Mesodermal cell (in vitro differentiated cells): ENCODE data around the gene TBC1D22A.

ENCODE experiments used
- H3K27ac ChIP-seq: 2 replicates; pipeline ENCODE4 v1.7.0; 2013; ENCODE audit warnings: mild to moderate bottlenecking, low read depth, low read length, moderate library complexity; ENCODE audit not compliant: severe bottlenecking
- H3K36me3 ChIP-seq: 2 replicates; pipeline ENCODE4 v1.7.1; 2013; ENCODE audit warnings: mild to moderate bottlenecking, low read length, moderate library complexity; ENCODE audit not compliant: control insufficient read depth, insufficient read depth
- H3K4me1 ChIP-seq: one replicate; pipeline ENCODE4 v1.7.1; 2013; ENCODE audit warnings: mild to moderate bottlenecking, low read length; ENCODE audit not compliant: insufficient read depth, control insufficient read depth, poor library complexity, severe bottlenecking
- H3K4me3 ChIP-seq: 2 replicates; pipeline ENCODE4 v1.7.0; 2013; ENCODE audit warnings: low read length, control low read depth, mild to moderate bottlenecking; ENCODE audit not compliant: insufficient read depth, poor library complexity, severe bottlenecking; ENCODE audit errors: extremely low read depth
- H3K9me3 ChIP-seq: 2 replicates; pipeline ENCODE4 v1.7.1; 2013; ENCODE audit warnings: mild to moderate bottlenecking, low read length, moderate library complexity; ENCODE audit not compliant: control insufficient read depth
- WGBS, 2 experiments: methylation state at CpG; one replicate each; pipeline ENCODE4 v1.1.5; 2013; ENCODE audit warnings: missing lambda C conversion rate in 2 of 2; ENCODE audit not compliant: insufficient coverage in 2 of 2; 5-methylcytosine and 5-hydroxymethylcytosine counted together

The TBC1D22A gene

DNA sequence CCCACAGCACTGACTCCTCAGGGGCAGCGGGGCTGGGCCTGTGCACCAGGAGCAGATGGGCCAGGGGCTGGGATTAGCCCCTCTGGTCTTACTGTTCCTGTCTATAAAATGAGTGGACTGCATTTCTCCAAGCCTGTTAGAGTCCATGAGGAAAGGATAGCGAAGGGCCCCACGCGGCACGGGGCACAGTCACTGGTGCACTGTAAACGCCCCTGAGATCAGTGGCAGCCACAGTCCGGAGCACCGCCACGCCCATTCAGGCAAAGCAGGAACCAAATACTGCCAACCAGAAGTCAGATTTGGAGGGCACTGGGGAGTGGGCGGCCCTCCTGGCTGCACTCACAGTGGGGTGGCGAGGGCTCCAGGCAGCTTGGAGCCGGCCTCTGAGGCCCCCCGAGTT lies 387.5 kb downstream of the TBC1D22A start:
- Histone ChIP-seq H3K4me1 (peaks cover 14% of the 10 kb centered on the region), H3K36me3 (no peaks in the 10 kb centered on the region), H3K27ac (no peak overlapping the region), H3K9me3 (no peaks in the 10 kb centered on the region), H3K4me3 (no peak overlapping the region)
- 94 to 96% methylated on average over 12 to 13 of the region's 13 CpGs for WGBS, 2 experiments

DNA sequence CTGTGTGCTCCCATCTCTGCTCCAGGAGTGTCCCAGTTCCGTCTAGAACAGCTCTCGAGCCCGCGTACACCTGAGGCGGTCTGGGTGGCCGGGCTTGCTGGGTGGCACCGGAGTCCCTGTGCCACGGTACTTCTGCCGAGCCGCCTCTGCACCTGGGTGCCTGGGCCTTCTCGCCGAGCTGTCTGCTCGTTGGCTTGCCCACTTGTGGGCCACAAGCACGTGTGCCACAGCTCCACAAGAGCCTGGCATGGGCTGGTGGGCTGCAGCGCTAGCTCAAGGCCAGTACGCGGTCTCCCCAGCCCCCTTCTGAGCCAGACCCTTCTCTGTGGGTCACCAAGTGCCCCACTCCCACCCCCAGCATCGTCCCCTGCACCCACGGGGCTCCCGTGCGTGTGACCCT lies 388.0 kb downstream of the TBC1D22A start:
- Histone ChIP-seq H3K4me3 (no peak overlapping the region), H3K36me3 (no peaks in the 10 kb centered on the region), H3K9me3 (no peaks in the 10 kb centered on the region), H3K4me1 (peaks cover 14% of the 10 kb centered on the region), H3K27ac (no peak overlapping the region)
- 97 to 98% methylated on average over 9 to 21 of the region's 21 CpGs for WGBS, 2 experiments

DNA sequence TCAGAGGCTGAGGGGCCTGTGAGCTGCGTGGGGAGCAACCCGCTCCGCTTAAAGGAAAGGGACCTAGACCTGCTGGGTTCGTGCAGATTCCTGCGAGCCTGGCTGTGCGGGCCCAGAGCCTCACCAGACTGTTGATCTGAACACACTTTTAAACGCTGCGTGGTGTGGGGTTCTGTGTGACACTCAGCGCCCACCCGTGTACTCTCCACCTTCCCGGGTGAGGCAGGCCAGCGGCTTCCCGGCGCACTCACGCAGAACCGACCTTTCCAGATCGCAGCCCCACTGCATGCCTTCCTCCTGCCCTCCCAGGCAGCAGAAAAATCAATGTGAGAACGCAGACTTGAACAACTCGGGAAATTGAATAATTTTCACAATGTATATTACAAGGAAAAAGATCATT lies 388.6 kb downstream of the TBC1D22A start:
- 97% methylated on average over 13 to 17 of the region's 19 CpGs for WGBS, 2 experiments
- Histone ChIP-seq H3K27ac (peak overlapping the region; percentile 18), H3K36me3 (no peaks in the 10 kb centered on the region), H3K4me3 (no peak overlapping the region), H3K9me3 (no peaks in the 10 kb centered on the region), H3K4me1 (peaks cover 14% of the 10 kb centered on the region)

DNA sequence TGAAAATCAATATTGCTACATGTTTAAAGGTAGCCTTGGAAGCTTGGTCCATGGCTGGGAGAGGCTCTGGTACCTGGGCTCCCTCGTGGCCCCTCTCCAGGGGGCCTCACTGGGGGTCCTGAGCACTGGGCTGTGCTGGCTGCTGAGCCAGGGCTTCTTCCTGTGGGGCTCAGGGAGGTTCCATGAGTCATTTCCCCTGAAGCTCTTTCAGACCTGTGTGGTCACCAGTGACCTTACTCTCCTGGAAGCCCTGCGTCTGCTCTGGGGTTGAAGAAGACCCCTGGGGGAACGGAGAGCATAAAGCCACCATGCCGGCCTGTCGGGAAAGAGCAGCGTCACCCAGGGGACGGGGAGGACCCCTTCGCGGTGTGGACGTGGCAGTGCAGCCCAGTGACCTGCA lies 389.0 kb downstream of the TBC1D22A start:
- no peaks in the 10 kb centered on the region for H3K9me3 ChIP-seq
- WGBS, 2 experiments = 89 to 93% methylated on average over 10 of the region's 10 CpGs
- peaks cover 14% of the 10 kb centered on the region for H3K4me1 ChIP-seq
- no peaks in the 10 kb centered on the region for H3K36me3 ChIP-seq
- H3K4me3 ChIP-seq = no peak overlapping the region
- H3K27ac ChIP-seq = no peak overlapping the region

DNA sequence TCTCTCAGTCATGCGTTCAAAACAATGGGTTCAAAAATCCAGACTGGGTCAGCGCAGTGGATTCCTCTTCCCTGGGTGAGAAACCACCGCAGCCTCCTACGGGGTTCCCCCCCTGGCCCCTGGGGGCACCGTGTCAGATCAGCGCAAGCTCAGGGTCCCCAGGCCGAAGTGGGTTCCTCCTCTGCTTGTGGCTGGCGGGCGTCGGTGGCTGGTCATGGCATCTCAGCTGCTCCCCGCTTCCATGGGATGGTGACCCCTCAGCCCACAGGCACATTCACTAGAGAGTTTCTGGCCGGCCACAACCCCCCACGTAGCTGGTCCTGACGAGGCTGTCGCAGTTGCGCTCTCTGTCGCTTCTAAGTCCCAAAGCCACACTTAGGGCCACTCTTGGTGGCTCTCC lies 389.8 kb downstream of the TBC1D22A start:
- Histone ChIP-seq H3K27ac (no peak overlapping the region), H3K36me3 (no peaks in the 10 kb centered on the region), H3K4me3 (no peak overlapping the region), H3K9me3 (no peaks in the 10 kb centered on the region), H3K4me1 (peaks cover 14% of the 10 kb centered on the region)
- 87 to 90% methylated on average over 14 to 17 of the region's 17 CpGs for whole genome bisulfite sequencing, 2 experiments

DNA sequence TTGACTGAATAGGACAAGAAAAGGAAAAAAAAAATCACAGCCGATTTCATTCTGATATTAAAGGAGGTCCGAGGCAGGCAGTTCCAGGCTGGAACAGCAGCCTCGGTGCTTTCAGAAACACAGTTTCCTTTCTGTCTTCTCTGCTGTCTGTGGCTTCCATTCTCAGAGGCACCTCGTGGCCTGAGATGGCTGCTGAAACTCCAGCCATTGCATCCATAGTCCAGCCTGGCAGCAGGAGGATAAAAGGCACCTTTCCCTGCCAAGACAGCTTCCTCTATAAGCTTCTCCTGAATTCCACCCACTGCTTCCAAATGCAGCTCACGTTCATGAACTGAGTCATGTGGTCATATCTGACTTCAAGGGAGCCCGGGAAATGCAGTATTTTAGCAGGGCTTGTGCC lies 390.5 kb downstream of the TBC1D22A start:
- H3K4me1 ChIP-seq = peaks cover 14% of the 10 kb centered on the region
- H3K9me3 ChIP-seq = no peaks in the 10 kb centered on the region
- no peak overlapping the region for H3K4me3 ChIP-seq
- no peaks in the 10 kb centered on the region for H3K36me3 ChIP-seq
- no peak overlapping the region for H3K27ac ChIP-seq
- WGBS, 2 experiments = 65 to 72% methylated on average over 6 of the region's 6 CpGs

DNA sequence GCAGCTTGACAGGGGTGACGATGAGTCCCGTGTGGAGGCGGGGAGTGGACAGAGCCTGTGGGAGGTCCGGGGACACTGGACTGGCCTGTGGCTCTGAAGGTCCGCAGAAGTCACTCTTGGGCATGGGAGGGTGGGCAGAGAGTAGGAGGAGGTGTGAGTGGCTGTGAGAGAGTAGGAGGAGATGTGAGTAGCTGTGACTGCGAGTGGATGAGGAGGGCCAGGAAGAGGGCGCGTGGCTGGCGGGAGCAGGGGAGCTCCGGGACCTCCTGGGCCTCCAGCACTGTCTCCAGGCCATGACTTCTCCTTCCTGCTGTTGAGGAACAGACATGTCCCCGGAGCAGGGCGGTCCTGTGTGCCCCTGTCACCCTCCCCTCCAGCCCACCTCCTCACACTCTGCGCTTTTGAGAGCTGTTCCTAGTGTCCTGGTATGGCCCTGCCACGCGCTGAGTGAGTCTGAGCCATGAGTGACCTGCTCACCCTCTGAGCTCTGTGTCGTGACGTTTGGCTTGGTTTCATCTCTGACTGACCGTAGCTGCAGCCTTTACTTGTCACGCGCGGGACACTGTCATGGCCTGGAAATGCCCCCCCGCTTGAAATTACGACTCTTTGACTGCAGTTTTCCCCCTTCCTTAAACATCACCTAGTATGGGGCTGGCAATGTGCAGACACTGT lies 391.5 kb downstream of the TBC1D22A start:
- 93% methylated on average over 18 to 23 of the region's 23 CpGs for WGBS, 2 experiments
- H3K4me1 ChIP-seq = peaks cover 14% of the 10 kb centered on the region
- H3K36me3 ChIP-seq = no peaks in the 10 kb centered on the region
- no peak overlapping the region for H3K4me3 ChIP-seq
- no peak overlapping the region for H3K27ac ChIP-seq
- H3K9me3 ChIP-seq = no peaks in the 10 kb centered on the region

DNA sequence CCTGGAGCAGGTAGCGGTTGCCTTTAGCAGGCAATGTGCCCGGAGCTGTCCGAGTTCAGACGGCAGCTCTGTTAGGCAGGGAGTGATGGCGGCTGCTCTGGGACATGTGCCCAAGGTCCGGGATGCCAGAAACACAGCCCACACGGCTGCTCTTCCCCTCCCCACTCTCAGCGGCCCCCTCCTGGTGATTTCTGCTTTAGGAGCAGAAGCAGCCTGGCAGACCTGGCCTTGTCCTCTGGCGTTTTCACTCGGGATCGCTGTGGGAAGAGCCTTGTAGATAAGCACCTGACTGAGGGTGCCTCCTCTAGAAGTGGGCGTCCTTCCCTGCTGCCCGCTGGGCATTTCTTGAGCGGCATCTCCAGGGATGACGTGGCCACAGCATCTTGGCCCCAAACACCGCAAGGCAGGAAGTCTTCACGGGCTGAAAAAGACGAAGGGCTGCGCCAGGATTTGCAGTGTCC lies 392.2 kb downstream of the TBC1D22A start:
- 89 to 92% methylated on average over 17 of the region's 19 CpGs for WGBS, 2 experiments
- Histone ChIP-seq H3K4me1 (peaks cover 14% of the 10 kb centered on the region), H3K36me3 (no peaks in the 10 kb centered on the region), H3K27ac (no peak overlapping the region), H3K4me3 (no peak overlapping the region), H3K9me3 (no peaks in the 10 kb centered on the region)

DNA sequence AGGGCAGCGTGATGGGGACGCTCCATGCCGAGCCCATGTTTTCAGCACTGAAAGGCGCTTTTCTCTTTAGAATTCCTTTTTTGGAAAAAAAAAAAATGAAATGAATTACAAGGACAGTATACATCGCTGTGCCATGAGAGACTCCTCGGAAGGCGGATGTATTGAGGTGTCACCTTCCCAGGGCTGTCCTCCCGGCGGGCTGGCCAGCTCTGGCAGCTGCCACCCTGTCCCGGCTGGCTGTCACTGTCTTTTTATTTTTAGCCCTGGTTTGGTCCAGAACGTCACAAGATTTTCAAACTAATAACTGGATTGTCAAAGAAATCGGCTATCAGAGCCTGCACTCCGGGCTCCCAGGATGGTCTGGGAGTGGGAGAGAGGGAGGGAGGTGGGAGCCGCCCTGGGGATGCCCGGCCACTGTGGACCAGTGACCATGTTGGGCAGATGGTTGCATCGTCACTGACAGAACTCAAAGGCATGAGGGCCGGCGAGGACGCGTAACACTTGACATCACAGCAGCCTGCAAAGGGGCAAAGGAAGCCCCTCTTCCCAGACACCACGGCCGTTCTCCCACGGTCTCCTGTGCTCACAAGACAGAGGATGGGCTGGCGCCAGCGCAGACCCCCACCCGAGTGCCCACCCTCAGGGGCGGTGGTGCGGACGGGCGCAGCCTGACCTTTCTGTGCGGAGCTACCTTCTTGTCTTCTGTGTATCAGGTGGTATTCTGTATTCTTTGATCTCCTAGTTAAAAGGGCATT lies 392.9 kb downstream of the TBC1D22A start:
- no peak overlapping the region for H3K4me3 ChIP-seq
- 95 to 96% methylated on average over 26 to 29 of the region's 31 CpGs for WGBS, 2 experiments
- H3K27ac ChIP-seq = no peak overlapping the region
- H3K9me3 ChIP-seq = no peaks in the 10 kb centered on the region
- H3K4me1 ChIP-seq = peaks cover 14% of the 10 kb centered on the region
- H3K36me3 ChIP-seq = no peaks in the 10 kb centered on the region

DNA sequence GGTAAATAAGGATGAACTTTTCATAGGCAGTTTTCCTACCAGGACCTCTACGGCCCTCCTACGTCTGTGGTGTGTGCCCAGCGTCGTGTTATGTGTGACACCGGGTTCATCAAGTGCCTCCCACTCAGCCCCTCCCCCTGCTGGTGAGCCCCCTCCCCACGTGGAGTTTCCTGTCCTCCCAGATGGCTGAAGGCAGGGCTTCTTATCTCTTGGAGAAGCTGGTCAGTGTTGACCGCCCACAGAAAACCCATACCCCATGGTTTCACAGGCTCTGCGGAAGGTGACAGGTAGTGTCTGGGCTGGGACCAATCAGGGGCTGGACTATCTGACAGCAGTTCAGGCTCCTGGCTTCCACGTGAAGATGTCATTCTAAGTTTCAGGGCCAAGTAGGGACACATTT lies 393.5 kb downstream of the TBC1D22A start:
- WGBS, 2 experiments = 88 to 97% methylated on average over 6 to 8 of the region's 9 CpGs
- no peaks in the 10 kb centered on the region for H3K9me3 ChIP-seq
- H3K4me3 ChIP-seq = no peak overlapping the region
- H3K36me3 ChIP-seq = no peaks in the 10 kb centered on the region
- peaks cover 13% of the 10 kb centered on the region for H3K4me1 ChIP-seq
- no peak overlapping the region for H3K27ac ChIP-seq
